Neural crest cell (in vitro differentiated cells): Measurements from ENCODE around the gene CXCL12. TPM values are rescaled to one million over a fixed set of nuclear protein-coding genes. Genes with fewer than 3 reads are reported as not detected.

Source experiments
- DNase-seq: peaks from one replicate; pipeline ENCODE4 v3.0.0; 2021; ENCODE audit warnings: low read depth, mixed read lengths, low spot score
- H3K27ac Mint-ChIP-seq: one replicate; pipeline ENCODE4 v1.8.0; 2021; ENCODE audit warnings: mild to moderate bottlenecking, mixed read lengths; ENCODE audit not compliant: unreplicated experiment
- H3K27me3 Mint-ChIP-seq: 2 replicates; pipeline ENCODE4 v1.8.0; 2021; ENCODE audit warnings: low read depth, mild to moderate bottlenecking, mixed read lengths
- H3K36me3 Mint-ChIP-seq: 2 replicates; pipeline ENCODE4 v1.8.0; 2021; ENCODE audit warnings: low read depth, mild to moderate bottlenecking, mixed read lengths
- H3K4me1 Mint-ChIP-seq: 2 replicates; pipeline ENCODE4 v1.8.0; 2021; ENCODE audit warnings: mixed read lengths
- H3K4me3 Mint-ChIP-seq: one replicate; pipeline ENCODE4 v1.8.0; 2021; ENCODE audit warnings: mild to moderate bottlenecking, mixed read lengths
- H3K9me3 Mint-ChIP-seq: 2 replicates; pipeline ENCODE4 v1.8.0; 2021; ENCODE audit warnings: mixed read lengths
- total RNA-seq: library from RNA; stranded (reverse); gene quantifications from 2 replicates; pipeline ENCODE4 v1.2.1, GENCODE V29; 2021
- TF ChIP-seq, protein P1 (sequence below): fragments of 200-600 bp; sonication (generic); conservative IDR thresholded peaks from 2 replicates; pipeline ENCODE4 v1.5.0; 2021; ENCODE audit warnings: antibody characterized with exemption, mild to moderate bottlenecking

CXCL12 gene
- total RNA-seq, 1 donor from 2014 or later: 3.6 TPM

DNA sequence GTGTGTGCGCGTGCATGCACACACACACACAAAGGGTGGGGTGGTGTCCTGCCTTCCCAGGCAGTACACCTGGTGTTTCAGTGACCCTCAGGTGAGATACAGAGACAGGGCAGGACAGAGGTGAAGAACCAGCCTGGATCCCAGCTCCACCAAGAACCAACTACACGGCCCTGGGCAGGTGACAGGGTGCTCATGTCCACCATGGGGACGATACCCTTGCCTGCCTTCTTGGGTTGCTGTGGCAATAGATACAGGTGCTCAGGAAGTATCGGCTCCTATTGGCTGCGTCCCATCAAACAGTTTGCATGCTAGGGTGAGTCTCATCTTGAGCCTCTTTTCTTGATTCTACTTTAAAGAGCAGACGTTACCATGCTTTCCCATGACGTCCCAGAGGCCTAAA, 33.7 kb upstream of the CXCL12 start:
- DNase-seq: no peak
- H3K36me3 Mint-ChIP-seq: peaks cover 4% of the 10 kb centered on the region
- H3K4me3 Mint-ChIP-seq: no peak overlapping the region
- peaks cover 6% of the 10 kb centered on the region for H3K9me3 Mint-ChIP-seq
- TF ChIP-seq, protein P1, sequence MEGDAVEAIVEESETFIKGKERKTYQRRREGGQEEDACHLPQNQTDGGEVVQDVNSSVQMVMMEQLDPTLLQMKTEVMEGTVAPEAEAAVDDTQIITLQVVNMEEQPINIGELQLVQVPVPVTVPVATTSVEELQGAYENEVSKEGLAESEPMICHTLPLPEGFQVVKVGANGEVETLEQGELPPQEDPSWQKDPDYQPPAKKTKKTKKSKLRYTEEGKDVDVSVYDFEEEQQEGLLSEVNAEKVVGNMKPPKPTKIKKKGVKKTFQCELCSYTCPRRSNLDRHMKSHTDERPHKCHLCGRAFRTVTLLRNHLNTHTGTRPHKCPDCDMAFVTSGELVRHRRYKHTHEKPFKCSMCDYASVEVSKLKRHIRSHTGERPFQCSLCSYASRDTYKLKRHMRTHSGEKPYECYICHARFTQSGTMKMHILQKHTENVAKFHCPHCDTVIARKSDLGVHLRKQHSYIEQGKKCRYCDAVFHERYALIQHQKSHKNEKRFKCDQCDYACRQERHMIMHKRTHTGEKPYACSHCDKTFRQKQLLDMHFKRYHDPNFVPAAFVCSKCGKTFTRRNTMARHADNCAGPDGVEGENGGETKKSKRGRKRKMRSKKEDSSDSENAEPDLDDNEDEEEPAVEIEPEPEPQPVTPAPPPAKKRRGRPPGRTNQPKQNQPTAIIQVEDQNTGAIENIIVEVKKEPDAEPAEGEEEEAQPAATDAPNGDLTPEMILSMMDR: no peak
- H3K27me3 Mint-ChIP-seq: no peaks in the 10 kb centered on the region
- H3K4me1 Mint-ChIP-seq: peaks cover 8% of the 10 kb centered on the region
- H3K27ac Mint-ChIP-seq: no peak overlapping the region

DNA sequence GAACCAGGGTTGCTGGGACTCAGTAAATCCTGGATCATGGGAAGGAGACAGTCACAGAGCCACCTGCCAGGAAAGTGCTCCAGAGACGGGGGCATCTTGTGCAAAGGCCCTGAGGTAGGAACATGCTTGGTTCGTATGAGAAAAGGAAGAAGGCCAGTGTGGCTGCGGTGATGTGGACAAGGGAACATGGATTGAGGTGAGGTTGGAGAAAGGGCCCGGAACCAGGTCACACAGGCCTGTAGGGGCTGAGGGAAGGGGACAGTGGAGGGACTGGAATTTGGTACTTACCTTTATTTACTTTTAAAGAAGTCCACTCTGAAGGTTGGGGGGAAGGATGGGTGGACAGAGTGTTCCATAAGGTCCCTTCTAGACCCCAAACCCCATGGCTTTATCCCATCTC, 32.9 kb upstream of the CXCL12 start:
- Mint-ChIP-seq H3K4me1 (peaks cover 8% of the 10 kb centered on the region), H3K9me3 (peaks cover 6% of the 10 kb centered on the region), H3K36me3 (peaks cover 4% of the 10 kb centered on the region), H3K4me3 (no peak overlapping the region), H3K27me3 (no peaks in the 10 kb centered on the region), H3K27ac (no peak overlapping the region)
- DNase-seq: no peak
- TF ChIP-seq, protein P1: no peak

DNA sequence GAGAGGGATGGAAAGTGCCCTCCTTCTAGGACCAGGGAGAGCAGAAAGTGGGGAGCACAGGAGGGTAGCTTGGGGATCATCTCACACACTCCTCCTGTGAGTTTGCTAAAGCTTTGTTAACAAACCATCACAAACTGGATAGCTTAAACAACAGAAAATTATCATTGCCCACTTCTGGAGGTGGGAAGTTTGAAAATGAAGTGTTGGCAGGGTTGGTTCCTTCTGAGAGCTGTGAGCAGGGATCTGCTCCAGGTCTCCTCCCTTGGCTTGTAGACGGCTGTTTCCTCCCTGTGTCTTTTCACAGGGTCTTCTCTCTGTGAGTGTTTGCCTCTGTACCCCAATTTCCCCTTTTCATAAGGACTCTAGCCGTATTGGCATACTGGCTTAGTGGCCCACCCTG, 32.0 kb upstream of the CXCL12 start:
- TF ChIP-seq, protein P1: no peak
- no peaks in the 10 kb centered on the region for H3K27me3 Mint-ChIP-seq
- H3K27ac Mint-ChIP-seq: no peak overlapping the region
- peaks cover 7% of the 10 kb centered on the region for H3K9me3 Mint-ChIP-seq
- no peak overlapping the region for H3K4me3 Mint-ChIP-seq
- peaks cover 5% of the 10 kb centered on the region for H3K36me3 Mint-ChIP-seq
- peaks cover 8% of the 10 kb centered on the region for H3K4me1 Mint-ChIP-seq
- DNase-seq: no peak

DNA sequence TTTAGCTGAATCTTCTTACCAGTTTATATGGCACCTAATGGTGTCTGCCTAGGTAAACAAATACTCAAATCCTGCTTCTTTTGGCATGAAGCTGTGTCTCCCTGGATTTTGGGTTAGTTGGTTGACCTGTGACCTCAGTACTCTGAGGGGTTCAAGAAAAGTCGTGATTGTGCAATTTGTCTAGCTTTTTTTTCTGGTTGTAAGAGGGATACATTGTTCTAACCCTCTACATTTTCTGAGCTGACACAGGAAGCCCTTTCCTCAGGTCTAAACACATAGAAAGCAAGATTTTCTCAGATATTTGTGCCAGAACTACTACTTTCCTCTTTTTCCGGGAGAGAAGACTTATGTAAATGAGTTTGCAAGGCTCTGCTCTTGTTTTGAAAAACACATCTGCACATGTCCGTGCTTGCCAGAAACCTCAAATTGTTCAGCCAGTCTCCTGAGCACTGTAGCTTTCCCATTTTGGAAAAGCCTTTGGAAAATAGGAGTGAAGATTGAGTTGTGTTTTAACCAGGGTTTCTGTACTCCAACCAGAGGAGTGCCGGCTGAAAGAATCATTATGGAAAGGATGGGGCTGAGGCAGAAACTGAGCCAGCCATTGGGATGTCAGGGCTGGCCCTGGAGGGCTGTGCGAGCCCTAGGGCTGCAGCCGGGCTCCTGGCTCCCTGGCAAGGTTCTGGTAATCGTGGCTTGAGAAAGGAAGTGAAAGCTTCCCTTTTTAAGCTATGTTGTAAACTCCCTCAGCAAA, 31.3 kb upstream of the CXCL12 start:
- H3K9me3 Mint-ChIP-seq: peaks cover 11% of the 10 kb centered on the region
- H3K36me3 Mint-ChIP-seq: peaks cover 8% of the 10 kb centered on the region
- no peaks in the 10 kb centered on the region for H3K27me3 Mint-ChIP-seq
- TF ChIP-seq, protein P1: no peak
- no peak for DNase-seq
- no peak overlapping the region for H3K27ac Mint-ChIP-seq
- no peak overlapping the region for H3K4me3 Mint-ChIP-seq
- peaks cover 8% of the 10 kb centered on the region for H3K4me1 Mint-ChIP-seq

DNA sequence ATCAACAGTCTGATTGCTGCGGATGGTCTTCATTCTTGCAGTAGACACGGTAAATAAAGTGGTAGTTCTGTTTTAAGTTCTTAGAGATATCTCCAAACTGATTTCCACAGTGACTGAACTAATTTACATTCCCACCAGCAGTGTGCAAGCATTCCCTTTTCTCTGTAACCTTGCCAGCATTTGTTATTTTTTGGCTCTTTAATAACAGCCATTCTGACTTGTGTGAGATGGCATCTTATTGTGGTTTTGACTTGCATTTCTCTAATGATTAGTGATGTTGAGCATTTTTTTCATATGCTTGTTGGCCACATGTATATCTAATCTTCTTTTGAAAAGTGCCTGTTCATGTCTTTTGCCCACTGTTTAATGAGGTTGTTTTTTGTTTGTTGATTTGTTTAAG, 30.2 kb upstream of the CXCL12 start:
- Mint-ChIP-seq H3K4me3 (no peak overlapping the region), H3K9me3 (peaks cover 11% of the 10 kb centered on the region), H3K27ac (peak overlapping the region; percentile 54), H3K27me3 (no peaks in the 10 kb centered on the region), H3K4me1 (peaks cover 8% of the 10 kb centered on the region), H3K36me3 (peaks cover 8% of the 10 kb centered on the region)
- DNase-seq: no peak
- TF ChIP-seq, protein P1: no peak
